Neuron (in vitro differentiated cells): Measurements from ENCODE around the gene CPA3.

Source experiments
- H2AFZ ChIP-seq: one replicate; pipeline ENCODE4 v1.6.1; 2013; ENCODE audit warnings: low read depth, mild to moderate bottlenecking, inconsistent platforms, low read length, moderate library complexity
- H3K27me3 ChIP-seq: one replicate; pipeline ENCODE4 v1.6.1; 2013; ENCODE audit warnings: low read length; ENCODE audit not compliant: insufficient read depth
- H3K36me3 ChIP-seq: one replicate; pipeline ENCODE4 v1.6.1; 2013; ENCODE audit warnings: low read length; ENCODE audit not compliant: insufficient read depth
- H3K4me1 ChIP-seq: one replicate; pipeline ENCODE4 v1.6.1; 2013; ENCODE audit warnings: low read length; ENCODE audit not compliant: insufficient read depth
- H3K4me3 ChIP-seq: 2 replicates; pipeline ENCODE4 v1.5.1; 2013; ENCODE audit warnings: mild to moderate bottlenecking, low read length, moderate library complexity
- H3K9me3 ChIP-seq: one replicate; pipeline ENCODE4 v1.6.1; 2013; ENCODE audit warnings: low read length

CPA3 gene

DNA sequence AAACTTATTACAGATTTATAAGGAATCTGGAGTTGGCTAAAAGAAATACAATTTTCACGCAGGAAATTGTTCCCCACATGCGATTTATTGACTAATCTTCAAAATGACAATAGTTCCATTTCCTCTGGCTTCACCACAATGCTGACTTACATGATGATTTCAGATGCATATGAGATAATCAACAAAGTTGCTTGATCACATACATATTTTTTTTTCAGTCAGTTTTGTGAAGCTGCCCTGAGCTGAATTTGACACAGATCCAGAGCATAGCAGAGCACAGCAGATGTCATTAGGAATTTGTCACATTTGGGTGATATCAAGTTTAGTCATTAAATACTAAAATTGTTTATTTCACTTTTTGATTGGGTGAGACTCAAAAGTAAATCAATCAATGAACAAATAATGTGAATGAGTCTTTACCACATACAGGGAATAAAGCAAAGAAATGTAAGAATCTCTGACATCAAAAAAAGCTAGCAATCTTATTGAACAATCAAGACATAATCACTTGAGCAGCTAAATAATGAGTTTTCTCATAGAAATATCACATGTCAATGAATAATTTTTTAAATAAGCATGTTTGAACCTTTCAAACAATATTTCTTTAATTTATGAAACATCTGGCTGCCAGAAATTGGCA lies 19.2 kb upstream of the CPA3 start:
- H3K27me3 ChIP-seq, result no peaks in the 10 kb centered on the region
- no peak overlapping the region for H3K4me3 ChIP-seq
- no peaks in the 10 kb centered on the region for H3K4me1 ChIP-seq
- no peaks in the 10 kb centered on the region for H3K36me3 ChIP-seq
- no peaks in the 10 kb centered on the region for H3K9me3 ChIP-seq
- no peak overlapping the region for H2AFZ ChIP-seq

DNA sequence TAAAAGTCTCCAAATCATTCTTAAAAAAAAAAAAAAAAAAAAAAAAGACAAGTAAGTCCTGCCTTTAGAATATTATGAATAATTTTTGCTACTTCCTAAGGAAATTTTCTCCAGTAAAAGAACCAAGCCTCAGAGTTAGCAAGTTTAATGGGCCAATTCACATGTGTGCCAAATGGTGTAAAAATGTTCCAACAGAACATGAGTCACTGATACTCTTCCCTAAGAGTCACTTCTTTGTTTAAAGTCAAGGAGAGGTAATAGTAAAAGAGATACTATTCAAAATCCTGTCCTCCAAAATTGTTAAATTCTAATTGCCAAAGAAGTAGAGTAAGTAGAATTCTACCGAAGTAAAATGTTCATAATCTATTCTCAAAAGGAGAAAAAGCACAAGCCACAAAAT lies 17.7 kb upstream of the CPA3 start:
- Histone ChIP-seq H3K4me3 (no peak overlapping the region), H3K4me1 (no peaks in the 10 kb centered on the region), H3K36me3 (no peaks in the 10 kb centered on the region), H2AFZ (no peak overlapping the region), H3K9me3 (no peaks in the 10 kb centered on the region), H3K27me3 (no peaks in the 10 kb centered on the region)

DNA sequence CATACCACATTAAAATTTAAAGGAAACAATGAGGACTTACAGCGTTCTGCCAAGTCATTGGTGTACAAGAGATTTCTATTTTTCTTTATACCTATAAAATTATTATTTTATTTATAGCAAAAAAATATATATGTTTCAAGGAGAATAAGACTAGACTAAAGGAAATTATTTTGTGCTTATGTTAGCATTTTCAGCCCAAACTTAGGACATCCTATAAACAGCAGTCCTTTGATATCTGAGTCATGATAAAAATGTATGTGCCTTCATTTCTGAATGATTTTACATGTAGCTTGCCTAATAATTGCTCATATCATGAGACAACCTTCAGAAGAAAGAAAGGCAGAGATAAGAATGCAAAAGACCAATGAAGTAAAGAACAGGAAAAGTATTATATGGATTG lies 16.7 kb upstream of the CPA3 start:
- Histone ChIP-seq H2AFZ (no peak overlapping the region), H3K36me3 (no peaks in the 10 kb centered on the region), H3K27me3 (no peaks in the 10 kb centered on the region), H3K4me1 (no peaks in the 10 kb centered on the region), H3K4me3 (no peak overlapping the region), H3K9me3 (no peaks in the 10 kb centered on the region)

DNA sequence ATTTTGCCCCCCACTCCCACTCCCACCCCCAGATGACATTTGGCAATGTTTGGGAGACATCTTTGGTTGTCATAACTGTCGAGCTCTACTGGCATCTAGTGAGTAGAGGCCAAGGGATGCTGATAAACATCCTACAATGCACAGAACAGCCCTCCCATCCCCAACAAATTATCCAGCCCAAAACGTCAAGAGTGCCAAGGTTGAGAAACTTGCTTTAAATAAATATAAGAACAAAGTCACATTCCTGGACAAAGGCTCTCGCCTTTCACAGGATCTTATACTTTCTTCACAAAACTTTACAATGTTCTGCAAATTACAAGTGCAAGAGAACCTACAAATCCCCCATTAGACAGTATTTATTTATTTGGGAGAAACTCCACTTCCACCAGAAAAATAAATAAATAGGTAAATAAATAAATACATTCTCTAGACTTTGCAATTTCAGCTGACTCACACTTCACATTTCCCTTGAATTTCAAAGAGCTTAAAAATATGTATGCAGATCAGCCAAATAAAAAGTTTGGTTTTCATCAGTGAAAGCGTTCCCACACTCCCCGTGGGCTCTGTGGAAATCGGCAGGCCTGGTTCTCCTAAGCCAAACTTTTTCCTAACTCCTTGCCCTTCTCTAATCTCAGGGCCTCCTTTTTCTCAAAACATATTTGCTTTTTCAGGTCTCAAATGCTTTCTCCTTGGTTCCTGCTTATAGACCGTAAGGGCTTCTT lies 12.7 kb upstream of the CPA3 start:
- Histone ChIP-seq H2AFZ (no peak overlapping the region), H3K4me3 (no peak overlapping the region), H3K4me1 (no peaks in the 10 kb centered on the region), H3K36me3 (no peaks in the 10 kb centered on the region), H3K9me3 (no peaks in the 10 kb centered on the region), H3K27me3 (no peaks in the 10 kb centered on the region)

DNA sequence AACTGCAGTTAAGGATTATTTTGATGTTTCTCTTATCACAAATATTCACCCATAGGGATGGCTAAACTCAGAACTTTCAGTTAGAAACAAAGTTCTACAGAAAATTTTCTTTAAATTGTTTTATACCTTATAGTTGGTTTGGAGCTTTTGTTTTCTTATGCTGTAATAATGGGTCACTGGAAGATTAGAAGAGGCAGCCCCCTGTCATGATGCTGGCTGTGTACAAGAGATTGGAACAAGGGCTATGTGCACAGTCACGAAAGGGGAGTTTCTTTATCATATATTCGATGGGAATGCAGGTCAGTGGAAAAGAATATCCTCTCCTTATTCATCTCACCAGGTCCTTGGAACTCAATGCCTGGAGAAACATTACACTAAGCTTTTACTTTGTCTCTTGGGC lies 12.0 kb upstream of the CPA3 start:
- Histone ChIP-seq H3K4me1 (no peaks in the 10 kb centered on the region), H3K4me3 (no peak overlapping the region), H3K9me3 (no peaks in the 10 kb centered on the region), H2AFZ (no peak overlapping the region), H3K36me3 (no peaks in the 10 kb centered on the region), H3K27me3 (no peaks in the 10 kb centered on the region)

DNA sequence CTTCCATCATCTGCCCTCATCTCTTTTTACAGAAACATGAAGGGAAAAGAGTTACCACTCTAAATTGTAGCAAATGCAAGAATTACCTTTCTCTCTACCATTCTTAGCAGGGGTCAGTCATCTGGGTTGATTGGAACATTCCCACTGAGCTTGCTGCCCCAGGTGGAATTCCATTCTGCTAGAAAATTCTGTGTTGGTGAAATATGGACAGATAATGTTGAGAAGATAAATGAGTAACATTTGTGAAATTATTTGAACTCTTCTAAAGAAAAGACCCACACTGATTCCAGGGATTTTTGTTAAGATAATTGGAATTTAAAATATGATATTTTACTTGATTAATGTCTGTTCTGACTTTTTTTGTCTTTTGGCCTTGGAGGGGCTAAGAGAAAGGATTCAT lies 11.0 kb upstream of the CPA3 start:
- Histone ChIP-seq H2AFZ (no peak overlapping the region), H3K27me3 (no peaks in the 10 kb centered on the region), H3K4me3 (no peak overlapping the region), H3K36me3 (no peaks in the 10 kb centered on the region), H3K4me1 (no peaks in the 10 kb centered on the region), H3K9me3 (no peaks in the 10 kb centered on the region)

DNA sequence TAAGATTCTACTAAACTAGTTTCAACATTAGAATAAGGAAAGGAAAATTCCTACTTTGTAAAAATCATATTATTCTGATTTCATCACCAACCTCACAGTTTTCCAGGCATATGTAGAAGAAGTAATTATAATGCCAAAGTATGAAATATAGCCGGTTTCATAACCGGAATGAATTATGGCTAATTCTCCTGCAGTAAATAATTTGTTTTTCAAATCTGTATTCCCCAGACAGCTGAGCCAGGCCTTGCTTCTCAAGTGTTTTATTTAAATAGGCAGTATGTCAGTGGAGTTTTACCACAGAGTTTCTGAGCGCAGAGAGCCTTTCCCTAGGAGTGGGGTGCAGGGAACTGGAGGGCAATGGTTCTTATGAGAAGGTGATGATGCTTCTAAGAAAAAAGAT lies 8.7 kb upstream of the CPA3 start:
- no peaks in the 10 kb centered on the region for H3K27me3 ChIP-seq
- no peaks in the 10 kb centered on the region for H3K9me3 ChIP-seq
- no peak overlapping the region for H2AFZ ChIP-seq
- H3K4me3 ChIP-seq, result no peak overlapping the region
- H3K36me3 ChIP-seq, result no peaks in the 10 kb centered on the region
- H3K4me1 ChIP-seq, result no peaks in the 10 kb centered on the region

DNA sequence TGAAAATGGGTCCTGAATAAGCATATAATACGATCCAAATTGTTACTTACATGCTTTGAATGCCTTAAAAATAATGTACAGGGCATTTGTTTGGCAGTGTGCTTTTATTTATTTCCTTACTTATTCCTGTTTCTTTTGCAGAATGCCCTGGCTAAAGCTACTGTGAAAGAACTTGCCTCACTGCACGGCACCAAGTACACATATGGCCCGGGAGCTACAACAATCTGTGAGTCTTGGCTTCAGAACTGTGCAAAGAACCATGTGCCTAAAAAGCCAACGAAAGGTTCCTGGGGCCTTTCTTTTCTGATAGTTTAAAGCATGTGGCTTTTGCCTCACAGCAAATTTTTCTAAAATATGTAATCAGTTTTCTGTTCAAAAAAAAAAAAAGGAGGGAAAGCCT lies 7.8 kb upstream of the CPA3 start:
- H2AFZ ChIP-seq, result no peak overlapping the region
- H3K27me3 ChIP-seq, result no peaks in the 10 kb centered on the region
- H3K4me1 ChIP-seq, result no peaks in the 10 kb centered on the region
- H3K9me3 ChIP-seq, result no peaks in the 10 kb centered on the region
- no peak overlapping the region for H3K4me3 ChIP-seq
- no peaks in the 10 kb centered on the region for H3K36me3 ChIP-seq

DNA sequence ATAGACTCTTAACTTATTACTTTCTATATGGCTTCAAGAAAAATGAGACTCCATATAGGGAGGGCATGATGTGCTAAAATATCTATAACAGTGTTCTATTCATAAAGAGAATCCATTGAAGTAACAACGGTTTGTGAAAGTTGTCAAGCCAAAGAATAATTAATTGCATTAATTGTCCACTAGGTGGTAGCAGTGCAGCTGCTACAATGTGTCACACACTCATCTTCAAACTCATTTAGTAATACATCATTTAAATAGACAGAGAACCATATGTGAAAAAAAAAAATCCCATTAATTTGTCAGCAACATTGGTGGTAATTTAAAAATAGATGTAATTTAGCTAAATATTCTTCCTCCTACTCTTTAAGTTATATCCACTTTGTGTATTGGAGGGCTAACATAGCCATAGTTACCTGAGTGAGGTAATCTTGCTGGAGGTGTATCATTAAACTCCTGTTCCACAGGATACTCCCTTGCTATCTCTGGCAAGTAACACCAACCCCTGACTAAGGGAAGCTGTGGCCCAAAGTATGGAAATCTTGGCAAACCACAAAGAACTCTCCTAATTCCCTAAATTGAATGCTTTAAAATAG lies 3.7 kb upstream of the CPA3 start:
- H3K4me1 ChIP-seq, result no peaks in the 10 kb centered on the region
- no peak overlapping the region for H2AFZ ChIP-seq
- H3K36me3 ChIP-seq, result no peaks in the 10 kb centered on the region
- H3K4me3 ChIP-seq, result no peak overlapping the region
- no peaks in the 10 kb centered on the region for H3K27me3 ChIP-seq
- H3K9me3 ChIP-seq, result no peaks in the 10 kb centered on the region

DNA sequence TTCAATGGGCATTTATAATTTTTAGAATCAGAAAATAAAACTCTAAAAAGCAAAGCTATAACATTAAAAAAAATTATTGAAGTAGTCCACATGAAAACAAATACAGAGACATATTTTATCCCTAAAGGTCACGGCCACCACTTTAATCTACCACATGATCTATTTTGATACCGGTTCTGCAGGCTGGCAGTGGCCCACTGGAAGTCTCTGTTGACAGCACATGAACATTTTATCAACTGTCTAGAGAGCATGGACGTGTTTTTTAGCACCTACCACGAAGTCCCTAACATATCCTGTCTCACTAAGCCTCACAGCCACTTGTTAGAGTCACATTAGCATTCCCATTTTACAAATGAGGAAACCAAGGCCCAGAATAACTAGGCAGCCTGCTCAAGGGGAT lies 1.8 kb upstream of the CPA3 start:
- Histone ChIP-seq H2AFZ (no peak overlapping the region), H3K36me3 (no peaks in the 10 kb centered on the region), H3K4me3 (no peak overlapping the region), H3K4me1 (no peaks in the 10 kb centered on the region), H3K27me3 (no peaks in the 10 kb centered on the region), H3K9me3 (no peaks in the 10 kb centered on the region)

DNA sequence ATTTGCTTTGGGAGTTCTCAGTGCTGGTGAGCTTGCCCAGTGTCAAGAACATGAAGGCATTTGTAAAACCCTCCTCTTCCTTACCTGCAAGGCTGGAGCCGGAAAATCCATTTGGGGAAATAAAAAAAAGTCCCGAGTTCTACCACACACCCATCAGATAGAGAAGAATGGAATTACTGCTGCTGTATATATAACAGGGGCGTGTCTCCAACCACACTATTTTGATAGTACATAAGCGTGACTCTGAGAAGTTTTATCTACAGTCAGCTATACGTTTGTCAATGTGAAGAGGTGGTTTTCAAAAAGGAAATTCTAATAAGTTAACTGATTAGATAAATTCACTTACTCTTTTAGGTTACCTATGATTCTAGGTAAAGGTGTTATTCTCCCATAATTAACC lies 1.3 kb upstream of the CPA3 start:
- Histone ChIP-seq H3K36me3 (no peaks in the 10 kb centered on the region), H3K27me3 (no peaks in the 10 kb centered on the region), H3K4me1 (no peaks in the 10 kb centered on the region), H2AFZ (no peak overlapping the region), H3K4me3 (no peak overlapping the region), H3K9me3 (no peaks in the 10 kb centered on the region)

DNA sequence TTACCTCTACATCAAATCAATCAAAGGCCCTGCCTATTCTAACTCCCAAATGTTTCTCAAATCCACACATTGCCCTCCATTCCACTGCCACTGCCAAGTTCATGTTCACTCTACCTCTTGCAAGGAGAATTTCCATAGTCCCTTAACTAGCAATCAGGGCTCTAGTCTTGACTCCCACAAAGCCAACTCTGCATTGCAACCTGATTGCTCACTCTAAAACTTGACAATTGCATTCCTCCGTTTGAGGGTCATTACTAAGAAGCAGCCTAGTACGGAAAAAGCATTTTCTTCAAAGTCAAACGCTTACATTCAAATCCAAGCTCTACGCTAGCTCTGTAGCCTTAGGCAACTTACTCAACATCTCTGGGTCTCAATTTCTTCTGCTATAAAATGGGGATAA lies 1.2 kb downstream of the CPA3 start:
- Histone ChIP-seq H3K4me1 (no peaks in the 10 kb centered on the region), H3K4me3 (no peak overlapping the region), H3K36me3 (no peaks in the 10 kb centered on the region), H3K27me3 (no peaks in the 10 kb centered on the region), H3K9me3 (no peaks in the 10 kb centered on the region), H2AFZ (no peak overlapping the region)

DNA sequence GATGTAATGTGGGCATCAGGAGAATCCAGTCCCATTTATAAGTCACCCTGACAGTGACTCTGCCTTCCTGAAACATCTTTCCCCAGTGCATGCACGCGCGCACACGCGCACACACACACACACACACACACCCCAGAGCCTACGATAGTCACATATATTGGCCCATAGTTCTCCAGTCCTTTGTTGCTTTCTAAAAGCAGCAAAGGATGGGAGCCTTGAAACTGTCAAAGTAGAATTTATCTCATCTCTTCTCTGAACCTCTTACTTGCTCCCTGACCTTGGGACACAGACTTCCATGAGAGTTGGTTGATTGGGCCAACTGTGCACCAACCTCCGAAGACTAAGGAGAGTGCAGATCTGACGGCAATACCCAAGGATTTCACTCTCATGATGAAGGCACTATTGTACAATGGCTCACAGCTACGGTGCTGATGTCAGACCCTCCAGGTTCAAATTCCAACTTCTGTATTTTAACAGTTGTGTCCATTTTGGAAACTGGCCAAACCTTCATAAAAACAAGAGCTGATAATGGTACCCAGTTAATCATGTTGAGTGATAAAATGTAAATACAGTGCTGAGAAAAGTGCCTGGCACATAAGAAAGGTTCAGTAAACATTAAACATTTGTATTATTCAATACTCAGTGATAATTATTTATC lies 8.3 kb downstream of the CPA3 start:
- H3K4me3 ChIP-seq, result no peak overlapping the region
- no peak overlapping the region for H2AFZ ChIP-seq
- H3K27me3 ChIP-seq, result no peaks in the 10 kb centered on the region
- H3K36me3 ChIP-seq, result no peaks in the 10 kb centered on the region
- H3K4me1 ChIP-seq, result no peaks in the 10 kb centered on the region
- no peaks in the 10 kb centered on the region for H3K9me3 ChIP-seq
